Esophagus muscularis mucosa (tissue), 4 donors: Measurements from ENCODE around the gene NPB. TPM values are rescaled to one million over a fixed set of nuclear protein-coding genes. Genes with fewer than 3 reads are reported as not detected.

Experiments used
- DNase-seq: peaks from one replicate; pipeline ENCODE4 v3.0.0-alpha.2; 2017; ENCODE audit errors: extremely low spot score
- H3K27ac ChIP-seq, 4 donors: fragments of 200-600 bp; sonication (generic); replicated peaks in 1 of 4; 1 replicate in 3 of 4; 2 replicates in 1 of 4; pipeline ENCODE4 v1.5.1; 2016 to 2019; ENCODE audit warnings: mild to moderate bottlenecking in 1 of 4
- H3K27me3 ChIP-seq, 4 donors: fragments of 200-600 bp; sonication (generic); one replicate each; pipeline versions ENCODE4 v1.5.1 to v1.6.0; 2016 to 2019
- H3K36me3 ChIP-seq, 4 donors: fragments of 200-600 bp; sonication (generic); one replicate each; pipeline ENCODE4 v1.5.1; 2016 to 2019
- H3K4me1 ChIP-seq, 4 donors: fragments of 200-600 bp; sonication (generic); one replicate each; pipeline ENCODE4 v1.5.1; 2016 to 2019
- H3K4me3 ChIP-seq, 4 donors: fragments of 200-600 bp; sonication (generic); 1 replicate in 2 of 4; 2 replicates in 2 of 4; pipeline ENCODE4 v1.5.1; 2016 to 2019; ENCODE audit warnings: mild to moderate bottlenecking in 4 of 4, moderate library complexity in 1 of 4
- H3K9me3 ChIP-seq, 4 donors: fragments of 200-600 bp; sonication (generic); 1 replicate in 3 of 4; 2 replicates in 1 of 4; pipeline ENCODE4 v1.5.1; 2016 to 2019
- EP300 ChIP-seq: sonication (generic); formaldehyde crosslinking; IDR thresholded peaks from one replicate; pipeline ENCODE4 v1.6.1; 2017; ENCODE audit warnings: antibody characterized with exemption
- POLR2A ChIP-seq: fragments of 450-650 bp; IDR thresholded peaks from one replicate; pipeline ENCODE4 v1.6.1; 2017; ENCODE audit warnings: antibody characterized with exemption, moderate library complexity, mild to moderate bottlenecking, low read depth
- POLR2AphosphoS5 ChIP-seq, 2 donors: sonication (generic); formaldehyde crosslinking; IDR thresholded peaks; one replicate each; pipeline ENCODE4 v1.6.1; 2017; ENCODE audit warnings: antibody characterized with exemption in 2 of 2
- WGBS: methylation state at CpG from one replicate; pipeline ENCODE4 v1.1.5; 2018; 5-methylcytosine and 5-hydroxymethylcytosine counted together
- intact Hi-C: fragments of 100-400 bp; cut with DNase I; formaldehyde crosslinking; loops from one replicate; pipeline ENCODE4 v1.15.1; 2023
- total RNA-seq, 4 donors: library from RNA; depleted of rRNA; stranded (reverse); fragments of >200 nt; gene quantifications; one replicate each; pipeline versions ENCODE4 v1.1.0 to v1.2.1, GENCODE V29; 2016
- TF ChIP-seq, protein P1 (sequence below), 3 experiments: fragments of 200-600 bp in 2 of 3; fragments of 450-650 bp in 1 of 3; sonication (generic) in 2 of 3; IDR thresholded peaks; one replicate each; pipeline ENCODE4 v1.5.1; 2017 to 2019; ENCODE audit warnings: antibody characterized with exemption in 3 of 3, mild to moderate bottlenecking in 2 of 3, moderate library complexity in 1 of 3

Gene NPB
- total RNA-seq, 4 donors from 2014 or later, result 0.78 to 1.8 TPM; not detected in 2

DNA sequence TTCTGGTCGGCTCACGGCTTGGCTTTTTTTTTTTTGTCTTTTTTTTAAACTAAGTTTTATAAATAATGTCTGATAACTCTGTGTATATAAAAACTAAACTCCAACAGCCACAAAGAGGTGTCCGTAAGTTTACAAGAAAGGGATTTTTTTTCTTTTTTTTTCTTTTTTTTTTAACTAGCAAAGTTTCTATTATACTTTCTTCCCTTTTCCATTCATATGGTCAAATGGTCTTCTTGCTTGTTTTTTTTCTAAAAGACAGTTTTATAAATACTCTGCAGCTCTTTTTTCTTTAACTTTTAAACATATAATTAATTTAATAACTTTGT, 19.5 kb downstream of the NPB start:
- TF ChIP-seq, protein P1, sequence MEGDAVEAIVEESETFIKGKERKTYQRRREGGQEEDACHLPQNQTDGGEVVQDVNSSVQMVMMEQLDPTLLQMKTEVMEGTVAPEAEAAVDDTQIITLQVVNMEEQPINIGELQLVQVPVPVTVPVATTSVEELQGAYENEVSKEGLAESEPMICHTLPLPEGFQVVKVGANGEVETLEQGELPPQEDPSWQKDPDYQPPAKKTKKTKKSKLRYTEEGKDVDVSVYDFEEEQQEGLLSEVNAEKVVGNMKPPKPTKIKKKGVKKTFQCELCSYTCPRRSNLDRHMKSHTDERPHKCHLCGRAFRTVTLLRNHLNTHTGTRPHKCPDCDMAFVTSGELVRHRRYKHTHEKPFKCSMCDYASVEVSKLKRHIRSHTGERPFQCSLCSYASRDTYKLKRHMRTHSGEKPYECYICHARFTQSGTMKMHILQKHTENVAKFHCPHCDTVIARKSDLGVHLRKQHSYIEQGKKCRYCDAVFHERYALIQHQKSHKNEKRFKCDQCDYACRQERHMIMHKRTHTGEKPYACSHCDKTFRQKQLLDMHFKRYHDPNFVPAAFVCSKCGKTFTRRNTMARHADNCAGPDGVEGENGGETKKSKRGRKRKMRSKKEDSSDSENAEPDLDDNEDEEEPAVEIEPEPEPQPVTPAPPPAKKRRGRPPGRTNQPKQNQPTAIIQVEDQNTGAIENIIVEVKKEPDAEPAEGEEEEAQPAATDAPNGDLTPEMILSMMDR (IDR thresholded peaks at IDR 0.05), result no peak
- no peak for TF ChIP-seq POLR2A
- TF ChIP-seq POLR2AphosphoS5 (IDR thresholded peaks at IDR 0.05), result no peak
- TF ChIP-seq EP300, result no peak
- H3K4me1 ChIP-seq, result peaks cover 55 to 94% (median 84%) of the 10 kb centered on the region in 4 donors
- peaks cover 8 to 40% (median 36%) of the 10 kb centered on the region in 4 donors for H3K36me3 ChIP-seq
- intact Hi-C loops, result no loop called here
- 79% methylated on average over 3 of the region's 3 CpGs for WGBS
- DNase-seq, result no peak
- no peak overlapping the region for H3K4me3 ChIP-seq
- no peaks in the 10 kb centered on the region for H3K27me3 ChIP-seq
- H3K27ac ChIP-seq, result no peak overlapping the region
- H3K9me3 ChIP-seq, result no peaks in the 10 kb centered on the region

DNA sequence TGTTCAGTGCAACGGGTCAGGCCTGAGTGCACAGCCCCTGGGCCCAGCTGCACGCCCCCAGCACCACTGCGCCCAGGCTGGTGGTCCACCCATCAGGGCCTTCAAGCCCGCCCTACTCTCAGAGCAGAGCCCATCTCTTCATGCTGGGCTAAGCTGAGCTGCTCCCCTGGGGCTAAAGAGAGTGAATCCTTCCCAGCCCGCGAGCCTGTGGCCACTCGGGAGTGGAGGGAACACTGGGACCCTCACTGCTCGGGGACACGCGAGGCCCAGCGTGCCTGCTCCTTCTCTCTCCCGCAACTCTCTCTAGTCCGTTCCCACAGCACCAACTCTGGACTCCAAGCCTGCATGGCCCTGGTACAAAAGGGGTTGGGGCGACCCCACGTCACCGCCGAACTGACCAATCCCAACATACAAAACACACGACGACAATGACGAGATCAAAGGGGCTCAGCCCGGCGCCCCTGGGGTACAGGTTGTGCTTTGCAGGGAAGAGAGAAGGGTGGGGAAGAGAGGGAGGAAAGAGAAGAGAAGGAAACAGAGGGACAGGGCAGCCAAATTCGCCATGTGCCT, 20.0 kb downstream of the NPB start:
- 93% methylated on average over 23 of the region's 23 CpGs for WGBS

DNA sequence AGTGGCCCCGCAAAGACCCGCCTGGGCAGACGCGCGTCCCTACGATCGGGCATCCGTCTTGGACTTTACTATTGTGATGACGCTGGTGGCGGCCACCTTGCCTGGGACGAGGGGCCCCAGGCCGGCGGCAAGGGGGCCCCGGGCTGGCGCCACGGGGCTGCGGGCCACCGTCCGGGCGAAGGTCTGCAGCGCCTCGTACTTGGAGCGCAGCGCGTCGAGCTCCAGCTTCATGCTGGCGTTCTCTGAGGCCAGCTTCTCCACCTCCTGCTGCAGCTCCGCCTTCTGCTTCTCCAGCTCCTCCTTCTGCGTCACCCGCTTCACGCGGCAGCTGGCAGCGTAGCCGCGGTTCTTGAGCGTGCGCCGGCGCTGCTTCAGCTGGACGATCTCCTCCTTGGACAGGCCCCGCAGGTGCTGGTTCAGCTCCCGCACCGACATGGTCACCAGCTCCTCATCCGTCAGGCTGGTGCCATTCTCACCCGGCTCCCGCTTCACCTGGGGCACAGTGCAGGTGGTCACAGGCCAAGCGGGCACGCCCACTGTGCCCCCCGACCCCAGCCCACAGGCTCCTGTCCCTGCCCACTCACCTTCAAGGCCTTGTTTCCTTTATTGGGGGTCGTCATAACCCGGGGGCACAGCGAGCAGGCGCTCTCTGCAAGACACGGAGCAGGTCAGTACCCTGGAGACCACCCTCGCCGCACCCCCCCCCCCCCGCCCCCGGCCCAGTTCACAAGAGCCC, 20.7 kb downstream of the NPB start:
- Histone ChIP-seq H3K9me3 (no peaks in the 10 kb centered on the region), H3K36me3 (peaks cover 8 to 40% (median 36%) of the 10 kb centered on the region in 4 donors), H3K27me3 (no peaks in the 10 kb centered on the region), H3K4me1 (peaks cover 45 to 83% (median 75%) of the 10 kb centered on the region in 4 donors), H3K4me3 (peak overlapping the region; percentile 36 to 52 (median 43)), H3K27ac (peak overlapping the region; percentile 54 to 98 (median 86))
- intact Hi-C loops, result no loop called here
- no peak for TF ChIP-seq POLR2AphosphoS5 (IDR thresholded peaks at IDR 0.05)
- no peak for TF ChIP-seq EP300
- TF ChIP-seq, protein P1 (IDR thresholded peaks at IDR 0.05), result no peak
- no peak for TF ChIP-seq POLR2A
- no peak for DNase-seq
- 88% methylated on average over 40 of the region's 58 CpGs for WGBS

More for the DNA sequence above, 20.0 kb downstream of the NPB start:
- Histone ChIP-seq H3K4me1 (peaks cover 49 to 89% (median 79%) of the 10 kb centered on the region in 4 donors), H3K4me3 (peak overlapping the region in 1 of 4 donors; percentile 47), H3K36me3 (peaks cover 8 to 40% (median 36%) of the 10 kb centered on the region in 4 donors), H3K9me3 (no peaks in the 10 kb centered on the region), H3K27me3 (no peaks in the 10 kb centered on the region), H3K27ac (peak overlapping the region in 1 of 4 donors; percentile 92)
- no peak for DNase-seq
- intact Hi-C loops, result no loop called here
- TF ChIP-seq EP300, result no peak
- TF ChIP-seq, protein P1 (IDR thresholded peaks at IDR 0.05), result no peak
- no peak for TF ChIP-seq POLR2A
- TF ChIP-seq POLR2AphosphoS5 (IDR thresholded peaks at IDR 0.05), result no peak

DNA sequence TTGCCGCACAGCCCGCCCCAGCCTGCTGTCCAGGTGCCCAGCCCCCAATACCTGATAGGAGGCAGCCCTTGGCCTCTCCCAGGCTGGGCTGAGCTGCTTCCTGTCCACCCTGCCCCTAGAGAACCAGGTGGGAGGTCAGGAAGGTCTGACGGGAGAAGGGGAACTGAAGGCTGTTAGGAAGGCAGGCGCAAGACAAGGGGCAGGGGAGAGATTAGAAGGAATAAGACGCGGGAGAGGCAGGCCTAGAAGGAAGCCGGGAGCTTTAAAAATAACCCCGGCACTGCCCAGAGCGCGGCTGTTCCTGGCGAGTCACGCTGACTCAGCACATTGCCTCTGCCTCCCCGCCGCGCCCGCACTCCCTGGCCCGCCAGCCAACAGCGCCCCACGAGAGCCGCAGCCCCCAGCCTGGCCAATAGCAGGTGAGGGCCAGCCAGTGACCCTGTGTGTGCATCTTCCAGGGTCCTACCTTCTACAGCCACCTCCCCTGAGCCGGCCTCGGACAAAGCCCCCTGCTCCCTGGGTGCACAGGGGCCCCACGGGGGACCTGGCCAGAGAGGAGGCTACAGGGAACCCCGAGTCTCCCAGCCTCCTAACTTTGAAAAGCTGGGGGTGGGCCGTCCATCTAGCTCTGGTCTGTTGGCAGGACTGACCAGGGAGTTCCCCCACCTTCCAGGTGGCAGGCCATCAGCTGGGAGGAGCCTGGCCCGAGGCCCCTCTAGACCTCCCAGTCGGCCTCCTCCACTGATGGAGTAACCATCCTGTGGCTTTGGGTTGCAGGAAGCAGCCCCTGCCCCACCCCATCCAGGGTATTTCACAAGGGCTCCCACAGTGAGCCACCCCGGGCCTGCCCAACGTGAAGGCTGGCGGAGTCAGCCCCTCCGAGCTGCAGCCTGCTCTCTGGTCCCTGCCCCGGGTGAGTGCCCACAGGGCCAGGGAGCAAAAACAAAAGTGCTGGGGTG, 21.5 kb downstream of the NPB start:
- Histone ChIP-seq H3K36me3 (peaks cover 8 to 40% (median 36%) of the 10 kb centered on the region in 4 donors), H3K9me3 (no peaks in the 10 kb centered on the region), H3K4me1 (peaks cover 49 to 85% (median 78%) of the 10 kb centered on the region in 4 donors), H3K27me3 (peaks cover 0 to 7% (median 1%) of the 10 kb centered on the region in 4 donors), H3K4me3 (peak overlapping the region; percentile 36 to 52 (median 43)), H3K27ac (peak overlapping the region; percentile 54 to 98 (median 86))
- intact Hi-C loops, result no loop called here
- 35% methylated on average over 19 of the region's 32 CpGs for WGBS
- DNase-seq, result no peak
- TF ChIP-seq EP300 (no peak), POLR2AphosphoS5 (IDR thresholded peaks at IDR 0.05) (peak in 1 of 2 donors; percentile 14), POLR2A (no peak)
